Activated CD8-positive, alpha-beta T cell treated with anti-CD3 and anti-CD28 coated beads, Interleukin-2, amount 10 ng/mL, durations not matched to agents 7 days and 5 days (primary cell): ENCODE measurements around the gene GNG13. TPM values are rescaled to one million over a fixed set of nuclear protein-coding genes. Genes with fewer than 3 reads are reported as not detected.

ENCODE experiments used
- ATAC-seq: fragments of 150-1000 bp; cut with Tn5 transposase; one replicate; pipeline ENCODE4 v1.10.0; 2021; ENCODE audit warnings: moderate library complexity
- CTCF ChIA-PET: fragments of 350-600 bp; sonication (Branson Sonifier 250); formaldehyde crosslinking; loops from one replicate; lab custom pipeline; 2021; ENCODE audit warnings: antibody characterized with exemption; lab: Charles Lee
- POLR2A ChIA-PET: fragments of 350-600 bp; sonication (Branson Sonifier 250); formaldehyde crosslinking; loops from one replicate; lab custom pipeline; 2021; ENCODE audit warnings: antibody characterized with exemption; lab: Charles Lee
- DNase-seq: peaks from one replicate; pipeline ENCODE4 v3.0.0-alpha.2; 2020
- H3K27ac Mint-ChIP-seq: one replicate; pipeline ENCODE4 v1.8.0; 2021; ENCODE audit warnings: mild to moderate bottlenecking, mixed read lengths
- H3K27me3 Mint-ChIP-seq: one replicate; pipeline ENCODE4 v1.8.0; 2021; ENCODE audit warnings: low read depth, mixed read lengths
- H3K36me3 Mint-ChIP-seq: one replicate; pipeline ENCODE4 v1.8.0; 2021; ENCODE audit warnings: low read depth, mixed read lengths
- H3K4me1 Mint-ChIP-seq: one replicate; pipeline ENCODE4 v1.8.0; 2021; ENCODE audit warnings: low read depth, mixed read lengths
- H3K4me3 Mint-ChIP-seq: one replicate; pipeline ENCODE4 v1.8.0; 2021; ENCODE audit warnings: mild to moderate bottlenecking, mixed read lengths
- H3K9me3 Mint-ChIP-seq: one replicate; pipeline ENCODE4 v1.8.0; 2022; ENCODE audit warnings: mixed read lengths; ENCODE audit not compliant: insufficient read depth
- total RNA-seq, 2 experiments: library from RNA; stranded (reverse); gene quantifications; one replicate each; pipeline ENCODE4 v1.2.3, GENCODE V29; 2021

Gene GNG13
- total RNA-seq, 2 experiments from 2014 or later: not detected

- Mint-ChIP-seq H3K9me3 (no peaks in the 10 kb centered on the region), H3K27me3 (peaks cover 9% of the 10 kb centered on the region), H3K4me1 (peaks cover 11% of the 10 kb centered on the region), H3K27ac (peak overlapping the region; percentile 90), H3K4me3 (peak overlapping the region; percentile 50), H3K36me3 (no peaks in the 10 kb centered on the region)
- DNase-seq (peak; percentile 72), ATAC-seq (peak; percentile 88)
- ChIA-PET POLR2A (no interaction called here), CTCF (interaction anchor here (1.2 to 1.3 kb wide), 2 partner anchors 107 to 238 kb away, joined by 3 to 4 read pairs; no protein-coding TSS in a partner anchor)
Observed at GRCh38 chr16:819336-820043, 19.0 kb upstream of the GNG13 start.

- POLR2A ChIA-PET: no interaction called here
Observed at GRCh38 chr16:818592-818991, 18.1 kb upstream of the GNG13 start.

DNA sequence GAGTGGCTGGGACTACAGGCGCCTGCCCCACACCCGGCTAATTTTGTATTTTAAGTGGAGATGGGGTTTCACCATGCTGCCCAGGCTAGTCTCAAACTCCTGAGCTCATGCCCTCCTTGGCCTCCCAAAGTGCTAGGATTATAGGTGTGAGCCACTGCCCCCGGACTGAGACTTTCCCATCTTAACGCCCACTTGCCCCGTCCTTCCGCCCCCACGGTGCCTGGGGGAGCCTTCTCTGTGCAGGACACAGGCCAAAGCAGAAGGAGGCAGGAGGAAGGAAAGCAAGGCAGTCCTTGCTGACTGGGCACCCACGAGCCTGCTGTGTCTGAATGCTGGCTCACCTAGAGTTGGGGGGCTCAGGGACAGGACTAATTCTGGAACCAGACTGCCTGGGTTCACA, 17.6 kb upstream of the GNG13 start:
- H3K4me1 Mint-ChIP-seq: peaks cover 11% of the 10 kb centered on the region
- no peaks in the 10 kb centered on the region for H3K9me3 Mint-ChIP-seq
- DNase-seq (no peak), ATAC-seq (no peak)
- H3K27ac Mint-ChIP-seq: no peak overlapping the region
- no peaks in the 10 kb centered on the region for H3K36me3 Mint-ChIP-seq
- H3K27me3 Mint-ChIP-seq: peaks cover 9% of the 10 kb centered on the region
- ChIA-PET CTCF (no interaction called here), POLR2A (no interaction called here)
- no peak overlapping the region for H3K4me3 Mint-ChIP-seq

More at GRCh38 chr16:818592-818991, 18.1 kb upstream of the GNG13 start:
- Mint-ChIP-seq H3K4me1 (peaks cover 11% of the 10 kb centered on the region), H3K27me3 (peaks cover 9% of the 10 kb centered on the region), H3K9me3 (no peaks in the 10 kb centered on the region), H3K27ac (no peak overlapping the region), H3K36me3 (no peaks in the 10 kb centered on the region), H3K4me3 (no peak overlapping the region)
- CTCF ChIA-PET: no interaction called here
- no peak for DNase-seq
- no peak for ATAC-seq

DNA sequence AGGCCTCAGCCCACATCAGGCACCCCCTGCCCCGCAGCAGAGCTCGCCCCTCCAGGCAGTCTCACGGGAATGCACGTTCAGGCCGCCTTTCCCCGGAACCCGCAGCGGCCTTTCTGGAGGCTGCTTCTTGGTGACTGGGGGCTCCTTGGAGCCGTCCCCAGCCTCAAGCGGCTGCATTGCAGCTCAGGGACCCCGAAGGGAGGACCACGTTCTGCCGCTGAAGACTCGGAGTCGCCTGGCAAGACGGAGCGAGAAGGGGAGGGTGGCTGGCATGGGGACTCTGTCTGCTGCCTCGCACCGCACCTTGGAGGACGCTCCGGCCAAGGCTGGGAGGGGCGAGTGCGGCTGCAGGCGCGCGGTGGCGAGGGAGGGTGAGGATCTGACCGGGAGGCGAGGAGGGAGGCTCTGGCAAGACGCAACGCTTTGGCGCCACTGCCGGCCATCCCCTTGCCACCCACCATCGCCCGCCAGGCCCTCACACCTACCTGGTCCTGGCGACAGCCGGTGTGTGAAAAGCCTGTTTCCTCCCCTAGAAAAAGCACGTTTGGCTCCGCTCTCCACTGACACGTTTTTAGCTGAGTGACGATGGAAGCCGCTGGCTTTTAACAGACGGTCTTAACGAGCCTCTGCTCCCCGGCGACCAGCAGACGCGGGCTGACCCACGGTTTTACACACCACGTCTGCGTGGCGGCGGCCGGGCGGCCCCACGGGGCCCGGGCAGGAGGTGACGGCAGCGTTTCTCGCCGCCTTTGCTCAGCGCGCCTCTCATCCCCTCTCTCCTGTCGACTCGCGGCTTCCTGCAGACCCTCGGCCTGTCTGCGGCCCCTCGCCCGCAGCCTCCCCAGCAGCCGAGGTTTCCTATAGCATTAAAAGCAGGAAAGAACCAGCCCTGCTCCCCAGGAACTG, 16.7 kb upstream of the GNG13 start:
- DNase-seq (no peak), ATAC-seq (no peak)
- peaks cover 14% of the 10 kb centered on the region for H3K27me3 Mint-ChIP-seq
- H3K4me3 Mint-ChIP-seq: no peak overlapping the region
- ChIA-PET POLR2A (no interaction called here), CTCF (no interaction called here)
- no peaks in the 10 kb centered on the region for H3K36me3 Mint-ChIP-seq
- H3K27ac Mint-ChIP-seq: no peak overlapping the region
- peaks cover 11% of the 10 kb centered on the region for H3K4me1 Mint-ChIP-seq
- H3K9me3 Mint-ChIP-seq: no peaks in the 10 kb centered on the region

GRCh38 chr16:815861-816260, 15.3 kb upstream of the GNG13 start:
- Mint-ChIP-seq H3K36me3 (no peaks in the 10 kb centered on the region), H3K27me3 (peaks cover 18% of the 10 kb centered on the region), H3K4me1 (peaks cover 11% of the 10 kb centered on the region), H3K9me3 (no peaks in the 10 kb centered on the region), H3K27ac (no peak overlapping the region), H3K4me3 (no peak overlapping the region)
- ChIA-PET POLR2A (no interaction called here), CTCF (no interaction called here)
- DNase-seq (no peak), ATAC-seq (no peak)

GRCh38 chr16:814974-815373, 14.4 kb upstream of the GNG13 start:
- ATAC-seq (no peak), DNase-seq (no peak)
- no peak overlapping the region for H3K4me3 Mint-ChIP-seq
- H3K36me3 Mint-ChIP-seq: no peaks in the 10 kb centered on the region
- no peak overlapping the region for H3K27ac Mint-ChIP-seq
- CTCF ChIA-PET: interaction anchor here (0.8 to 2.6 kb wide), 2 partner anchors 8 to 242 kb away, joined by 3 to 12 read pairs; no protein-coding TSS in a partner anchor
- peaks cover 16% of the 10 kb centered on the region for H3K27me3 Mint-ChIP-seq
- POLR2A ChIA-PET: no interaction called here
- no peaks in the 10 kb centered on the region for H3K9me3 Mint-ChIP-seq
- peaks cover 9% of the 10 kb centered on the region for H3K4me1 Mint-ChIP-seq

GRCh38 chr16:813916-814412, 13.4 kb upstream of the GNG13 start:
- ChIA-PET POLR2A (no interaction called here), CTCF (interaction anchor here (0.8 to 2.6 kb wide), 2 partner anchors 9 to 243 kb away, joined by 3 to 12 read pairs; no protein-coding TSS in a partner anchor)
- Mint-ChIP-seq H3K4me3 (no peak overlapping the region), H3K27ac (no peak overlapping the region), H3K4me1 (peaks cover 3% of the 10 kb centered on the region), H3K9me3 (no peaks in the 10 kb centered on the region), H3K36me3 (no peaks in the 10 kb centered on the region), H3K27me3 (peaks cover 14% of the 10 kb centered on the region)
- no peak for DNase-seq
- ATAC-seq: no peak

DNA sequence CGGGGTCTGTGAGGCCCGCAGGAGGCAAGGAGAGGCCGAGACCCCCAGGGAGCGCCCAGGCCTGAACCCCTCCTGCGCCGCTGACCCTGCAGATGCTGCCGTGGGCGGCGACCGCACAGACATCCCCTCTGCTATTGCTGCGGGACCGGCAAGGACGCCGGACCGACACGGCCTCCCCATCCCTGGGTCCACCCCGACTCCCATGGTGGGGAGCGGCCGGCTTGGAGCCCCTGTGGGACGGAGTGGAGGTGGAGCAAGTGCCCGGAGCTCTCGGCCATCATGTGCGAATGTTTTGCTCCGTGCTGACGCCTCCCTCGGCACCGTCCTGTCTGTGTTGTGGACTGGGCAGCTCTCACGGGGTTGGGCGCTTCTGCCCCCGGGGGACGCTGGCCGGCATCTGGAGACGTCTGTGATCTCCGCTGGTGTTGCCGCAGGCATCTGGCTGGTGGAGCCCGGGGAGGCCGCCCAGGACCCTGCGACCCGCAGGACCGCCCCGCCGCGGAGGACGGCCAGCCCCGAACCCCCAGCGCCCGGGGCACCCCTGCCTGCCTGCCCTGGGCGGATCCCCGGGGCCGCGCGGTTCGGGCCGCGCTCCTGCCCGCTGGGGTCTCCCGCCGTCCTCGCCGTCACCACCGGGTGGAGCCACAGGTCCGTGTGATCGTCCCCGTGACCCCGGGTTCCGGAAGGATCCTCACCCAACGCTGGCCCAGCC, 12.8 kb upstream of the GNG13 start:
- Mint-ChIP-seq H3K4me1 (peaks cover 3% of the 10 kb centered on the region), H3K36me3 (no peaks in the 10 kb centered on the region), H3K9me3 (no peaks in the 10 kb centered on the region), H3K27me3 (peaks cover 14% of the 10 kb centered on the region), H3K27ac (no peak overlapping the region), H3K4me3 (no peak overlapping the region)
- peak; percentile 60 for DNase-seq
- ATAC-seq: peak; percentile 77
- ChIA-PET POLR2A (no interaction called here), CTCF (interaction anchor here (2.6 kb wide), 1 partner anchor 243 kb away, joined by 12 read pairs; no protein-coding TSS in a partner anchor)

- ChIA-PET CTCF (no interaction called here), POLR2A (no interaction called here)
- H3K27me3 Mint-ChIP-seq: peaks cover 11% of the 10 kb centered on the region
- DNase-seq (no peak), ATAC-seq (no peak)
- peak overlapping the region; percentile 98 for H3K27ac Mint-ChIP-seq
- peaks cover 5% of the 10 kb centered on the region for H3K36me3 Mint-ChIP-seq
- peak overlapping the region; percentile 98 for H3K4me3 Mint-ChIP-seq
- H3K4me1 Mint-ChIP-seq: peaks cover 15% of the 10 kb centered on the region
- no peaks in the 10 kb centered on the region for H3K9me3 Mint-ChIP-seq
Observed at GRCh38 chr16:808085-808386, 7.5 kb upstream of the GNG13 start.

DNA sequence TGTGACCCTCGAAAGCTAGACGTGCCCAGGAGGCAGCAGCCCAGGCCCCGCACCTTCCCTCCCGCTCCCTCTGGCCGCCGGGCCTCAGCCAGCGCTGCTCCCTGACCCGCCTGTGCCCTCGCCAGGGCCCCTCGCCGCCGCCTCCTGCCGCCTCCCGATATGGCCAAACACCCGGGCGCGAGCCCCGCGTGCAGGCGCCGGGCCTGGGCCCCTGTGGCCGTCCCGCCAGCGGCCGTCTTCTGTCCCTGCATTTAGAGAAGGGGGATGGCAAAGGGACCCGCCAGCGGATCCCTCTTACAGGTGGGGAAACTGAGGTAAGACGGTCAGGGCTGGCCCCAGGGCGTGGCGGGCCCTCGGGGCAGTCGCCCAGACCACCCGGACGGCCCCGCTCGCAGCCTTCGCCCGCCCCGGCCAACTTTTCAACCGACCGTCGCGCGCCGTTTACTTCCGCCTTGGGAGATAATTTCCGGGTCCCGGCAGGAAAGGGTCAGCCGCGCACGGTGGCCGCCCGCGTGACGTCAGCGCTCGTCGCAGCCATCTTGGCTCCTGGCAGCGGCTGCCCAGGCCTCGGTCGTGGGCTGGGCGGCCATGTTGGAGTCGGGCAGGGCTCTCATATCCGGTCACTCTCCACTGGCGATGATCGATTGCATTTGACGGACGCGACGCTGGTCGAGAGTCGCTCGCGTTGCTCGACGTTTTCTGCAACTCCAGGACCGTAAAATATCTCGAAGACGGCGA, 7.0 kb upstream of the GNG13 start:
- Mint-ChIP-seq H3K27me3 (peaks cover 6% of the 10 kb centered on the region), H3K27ac (peak overlapping the region; percentile 98), H3K4me3 (peak overlapping the region; percentile 98), H3K9me3 (no peaks in the 10 kb centered on the region), H3K4me1 (peaks cover 15% of the 10 kb centered on the region), H3K36me3 (peaks cover 5% of the 10 kb centered on the region)
- ATAC-seq (peak; percentile 93), DNase-seq (peak; percentile 92)
- POLR2A ChIA-PET: interaction anchor here (0.7 to 0.8 kb wide), 2 partner anchors 18 to 127 kb away, joined by 3 to 4 read pairs; no protein-coding TSS in a partner anchor
- CTCF ChIA-PET: no interaction called here

- DNase-seq (no peak), ATAC-seq (no peak)
- Mint-ChIP-seq H3K4me1 (peaks cover 15% of the 10 kb centered on the region), H3K36me3 (peaks cover 5% of the 10 kb centered on the region), H3K9me3 (no peaks in the 10 kb centered on the region), H3K27me3 (no peaks in the 10 kb centered on the region), H3K27ac (no peak overlapping the region), H3K4me3 (no peak overlapping the region)
- POLR2A ChIA-PET: interaction anchor here (1.0 kb wide), 1 partner anchor 11 kb away, joined by 3 read pairs; no protein-coding TSS in a partner anchor
- CTCF ChIA-PET: interaction anchor here (1.6 kb wide), 1 partner anchor 93 kb away, joined by 3 read pairs; no protein-coding TSS in a partner anchor
Observed at GRCh38 chr16:805474-805873, 4.9 kb upstream of the GNG13 start.
